Stimulated activated CD8-positive, alpha-beta memory T cell treated with anti-CD3 and anti-CD28 coated beads, Interleukin-4, amount 100 ng/mL, for 1 hour (primary cell): ENCODE data around the gene APOBEC4.

Experiments
- DNase-seq, 2 donors: peaks; one replicate each; pipeline ENCODE4 v3.0.0-alpha.2; 2020; ENCODE audit warnings: low read depth in 2 of 2, low spot score in 1 of 2

The APOBEC4 gene

DNA sequence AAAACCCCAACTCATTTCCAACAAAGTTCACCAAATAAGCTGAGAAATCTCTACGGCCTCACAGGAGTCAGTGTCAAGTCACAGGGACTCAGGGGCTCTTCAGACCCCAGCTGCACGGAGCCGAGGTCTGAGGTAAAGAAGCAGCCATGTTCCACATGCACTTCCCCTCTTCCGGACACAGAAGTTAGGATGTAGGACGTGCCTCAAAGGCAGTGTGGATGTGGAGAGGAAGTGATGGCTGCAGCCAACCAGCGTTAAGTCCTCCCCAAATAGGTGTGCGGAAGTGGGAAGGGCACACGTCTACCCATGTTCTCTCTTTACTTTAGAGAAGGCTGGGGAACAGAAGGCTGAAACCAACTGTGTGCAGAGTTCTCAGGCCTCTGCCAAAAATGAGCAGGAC is 48.3 kb downstream of the APOBEC4 start:
- no peak for DNase-seq

DNA sequence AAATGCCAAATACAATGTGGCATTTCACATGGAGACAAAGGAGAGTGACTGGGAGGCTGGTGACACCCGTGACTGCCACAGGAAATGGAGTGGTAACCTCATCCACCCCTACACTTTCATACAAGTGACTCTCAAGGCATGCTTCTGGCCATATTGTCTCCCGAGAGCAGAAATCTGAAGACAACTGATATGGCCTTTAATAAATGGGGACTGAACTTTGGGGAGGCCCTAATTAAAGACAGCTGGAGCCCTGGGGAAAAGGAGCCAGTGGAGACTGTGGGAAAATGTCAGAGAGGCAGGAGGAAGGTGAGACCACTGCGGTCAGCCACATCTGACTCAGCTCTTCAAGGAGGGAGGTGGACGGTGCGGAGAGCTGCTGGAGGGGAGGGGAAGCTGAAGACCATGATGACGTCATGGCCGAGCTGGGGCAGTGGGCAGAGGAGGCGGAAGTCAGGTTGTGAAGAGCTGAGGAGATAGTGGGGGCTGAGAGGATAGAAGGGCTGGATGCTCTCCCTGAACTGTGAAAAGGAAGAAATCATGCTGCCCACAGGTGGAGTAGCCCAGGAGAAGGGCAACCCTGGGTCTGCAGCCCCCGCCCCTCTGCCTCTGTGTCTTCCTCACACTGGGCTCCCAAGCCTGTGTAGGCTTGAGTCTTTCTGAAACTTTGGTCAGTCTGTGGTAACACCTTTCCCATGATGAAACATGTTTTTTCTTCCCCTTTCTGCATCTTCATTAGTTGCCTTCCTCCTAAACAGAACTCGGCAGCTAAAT is 48.9 kb downstream of the APOBEC4 start:
- DNase-seq: no peak

DNA sequence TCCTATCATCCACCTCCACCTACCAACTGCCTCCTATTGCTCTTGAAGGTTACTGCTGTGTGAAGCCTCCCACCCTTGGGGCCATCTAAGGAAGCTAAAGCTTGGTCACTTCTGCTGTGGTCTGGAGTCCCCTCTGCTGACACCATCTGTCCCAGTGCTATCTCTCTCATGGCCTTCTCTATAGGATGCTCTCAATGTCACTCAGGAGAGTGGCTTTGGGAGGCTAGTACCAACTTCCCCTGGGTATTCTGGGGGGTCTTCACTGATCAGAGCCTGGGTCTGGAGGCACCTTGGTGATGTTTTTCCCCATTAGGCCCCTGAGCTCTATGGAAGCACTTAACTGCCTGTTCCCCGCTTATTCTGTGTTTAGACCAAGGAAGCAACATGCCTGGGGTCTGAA is 50.6 kb downstream of the APOBEC4 start:
- no peak for DNase-seq

DNA sequence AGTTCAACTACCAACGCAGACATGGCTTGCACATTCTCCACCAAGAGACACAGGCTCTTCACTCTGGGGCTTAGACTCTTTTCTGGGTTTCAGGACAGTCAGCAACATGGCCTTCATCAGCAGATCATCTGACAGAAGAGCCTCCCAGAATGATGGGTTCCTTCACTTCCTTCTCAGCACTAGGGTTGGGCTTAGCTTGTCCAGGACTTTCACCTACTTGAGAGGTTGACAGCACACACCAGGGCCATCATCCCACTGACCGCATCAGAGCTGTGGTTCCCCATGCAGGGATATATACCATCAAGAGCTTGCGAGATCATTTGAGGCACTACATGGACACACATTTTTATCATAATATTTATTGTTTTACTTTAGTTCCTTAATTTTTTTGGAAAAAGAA is 52.5 kb downstream of the APOBEC4 start:
- DNase-seq: no peak

DNA sequence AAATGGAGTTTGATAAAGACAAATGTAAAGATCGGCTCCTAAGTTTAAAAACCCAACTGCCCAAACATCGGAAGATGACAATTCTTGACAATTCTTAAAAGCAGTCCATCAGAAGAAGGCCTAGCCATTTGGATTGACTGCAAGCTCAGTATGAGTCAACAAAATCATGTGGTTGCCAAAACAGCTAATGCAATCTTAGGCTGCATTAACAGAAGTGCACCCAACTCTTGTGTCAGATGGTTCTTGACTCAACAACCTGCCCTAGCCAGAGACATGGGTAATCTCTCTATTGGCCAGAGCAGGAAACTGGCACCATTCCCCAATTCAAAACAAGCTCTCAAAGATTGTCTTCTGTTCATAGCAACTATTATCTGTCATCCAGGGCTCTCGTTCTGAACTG is 53.0 kb downstream of the APOBEC4 start:
- no peak for DNase-seq

DNA sequence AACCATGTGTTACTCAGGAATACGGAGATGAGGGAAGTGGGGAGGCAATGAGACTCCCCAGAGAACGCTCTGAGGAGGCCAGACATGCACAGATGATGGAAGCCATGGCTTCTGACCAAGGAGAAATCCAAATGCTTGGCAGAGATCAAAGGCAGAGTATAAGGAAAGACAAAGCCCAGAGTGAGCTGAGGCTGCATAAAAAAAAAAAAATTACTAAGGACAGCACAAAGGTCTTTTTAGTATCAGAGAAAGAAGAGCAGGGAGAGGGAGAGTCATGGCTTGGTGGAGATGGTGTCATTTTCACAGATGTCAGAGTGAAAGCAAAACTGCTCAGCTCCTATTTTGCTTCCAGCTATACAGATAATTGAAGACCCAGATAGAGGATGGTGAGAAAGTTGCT is 54.7 kb downstream of the APOBEC4 start:
- DNase-seq: no peak

DNA sequence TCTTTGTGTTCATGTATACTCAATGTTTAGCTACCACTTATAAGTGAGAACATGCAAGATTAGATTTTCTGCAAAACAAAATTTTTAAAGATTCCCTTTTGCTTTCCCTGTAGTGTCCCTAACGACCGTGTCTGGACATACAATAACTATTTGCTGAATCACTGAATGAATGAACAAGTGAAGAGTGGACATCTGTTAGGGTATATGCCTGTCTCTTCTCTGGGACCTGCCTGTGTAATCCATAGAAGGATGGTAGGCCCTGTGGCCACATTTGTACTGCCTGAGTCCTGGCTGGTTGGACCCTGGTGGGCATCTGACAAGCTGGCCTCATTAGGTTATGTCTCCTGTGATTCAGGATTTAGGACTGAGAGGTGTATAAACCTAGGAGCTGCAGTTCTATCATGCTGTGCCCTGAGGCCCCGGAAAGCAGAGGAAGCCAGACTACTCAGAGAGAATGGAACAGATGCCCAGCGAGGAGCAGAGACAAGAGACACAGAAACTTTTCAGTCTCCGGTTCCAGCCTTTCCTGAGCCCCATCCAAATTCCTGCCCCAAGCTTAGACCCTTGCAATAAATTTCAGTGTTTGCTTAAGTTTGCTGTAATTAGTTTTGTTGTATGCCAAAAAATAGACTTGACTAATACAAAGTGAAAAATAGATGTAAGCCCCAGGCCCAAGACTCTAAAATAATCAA is 55.3 kb downstream of the APOBEC4 start:
- DNase-seq: no peak

DNA sequence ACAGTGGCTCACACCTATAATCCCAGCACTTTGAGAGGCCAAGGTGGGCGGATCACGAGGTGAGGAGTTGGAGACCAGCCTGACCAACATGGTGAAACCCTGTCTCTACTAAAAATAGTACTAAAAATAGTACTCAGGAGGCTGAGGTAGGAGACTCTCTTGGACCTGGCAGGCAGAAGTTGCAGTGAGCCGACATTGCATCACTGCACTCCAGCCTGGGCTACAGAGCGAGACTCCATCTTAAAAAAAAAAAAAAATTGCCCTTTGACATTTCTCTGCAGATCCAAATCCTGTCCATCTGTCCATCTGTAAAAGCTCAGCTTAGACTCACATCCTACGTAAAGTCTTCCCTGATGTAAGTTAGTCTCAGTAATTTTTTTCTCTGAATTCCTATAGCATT is 56.6 kb downstream of the APOBEC4 start:
- DNase-seq: no peak
